Ishikawa (cell line): ENCODE data around the gene PLEKHA7.

ENCODE experiments used
- CEBPB ChIP-seq: IDR thresholded peaks from 2 replicates; pipeline ENCODE4 v1.6.1; 2012
- CREB1 ChIP-seq: IDR thresholded peaks from 2 replicates; pipeline ENCODE4 v1.6.1; 2012; ENCODE audit warnings: low read depth
- EGR1 ChIP-seq: IDR thresholded peaks from 2 replicates; pipeline ENCODE4 v1.6.1; 2012
- EP300 ChIP-seq: IDR thresholded peaks from 2 replicates; pipeline ENCODE4 v1.6.1; 2012; ENCODE audit warnings: borderline replicate concordance
- FOXM1 ChIP-seq: IDR thresholded peaks from 2 replicates; pipeline ENCODE4 v1.6.1; 2012; ENCODE audit warnings: low read depth, borderline replicate concordance
- MAX ChIP-seq: IDR thresholded peaks from 2 replicates; pipeline ENCODE4 v1.6.1; 2012
- NFIC ChIP-seq: IDR thresholded peaks from 2 replicates; pipeline ENCODE4 v1.6.1; 2012
- RAD21 ChIP-seq: IDR thresholded peaks from 2 replicates; pipeline ENCODE4 v1.6.1; 2012; ENCODE audit warnings: low read depth
- REST ChIP-seq: IDR thresholded peaks from 2 replicates; pipeline ENCODE4 v1.6.1; 2012; ENCODE audit warnings: low read depth, mild to moderate bottlenecking
- TAF1 ChIP-seq: IDR thresholded peaks from 2 replicates; pipeline ENCODE4 v1.6.1; 2012; ENCODE audit warnings: low read depth, mild to moderate bottlenecking
- TCF12 ChIP-seq: IDR thresholded peaks from 2 replicates; pipeline ENCODE4 v1.6.1; 2012; ENCODE audit warnings: low read depth
- TEAD4 ChIP-seq: IDR thresholded peaks from 2 replicates; pipeline ENCODE4 v1.6.1; 2012
- USF1 ChIP-seq: IDR thresholded peaks from 2 replicates; pipeline ENCODE4 v1.6.1; 2012
- YY1 ChIP-seq: IDR thresholded peaks from 2 replicates; pipeline ENCODE4 v1.6.1; 2012; ENCODE audit warnings: low read depth
- ZBTB7A ChIP-seq: IDR thresholded peaks from 2 replicates; pipeline ENCODE4 v1.6.1; 2012; ENCODE audit warnings: low read depth

Gene PLEKHA7

GRCh38 chr11:16811136-16812020 lies 202.8 kb downstream of the PLEKHA7 start:
- TF ChIP-seq YY1 (no peak), TAF1 (no peak), EP300 (no peak), CREB1 (no peak), TEAD4 (no peak), REST (no peak), FOXM1 (no peak), ZBTB7A (no peak), MAX (no peak), RAD21 (no peak), USF1 (no peak), CEBPB (no peak), TCF12 (no peak)

GRCh38 chr11:16809886-16810668 lies 204.1 kb downstream of the PLEKHA7 start:
- TF ChIP-seq FOXM1 = no peak
- peak; percentile 94 for TF ChIP-seq NFIC
- TF ChIP-seq MAX = peak; percentile 79; the same call in 1 of the 2 replicates
- TF ChIP-seq TAF1 = no peak
- TF ChIP-seq ZBTB7A = no peak
- peak; percentile 15; the same call in 1 of the 2 replicates for TF ChIP-seq CEBPB
- TF ChIP-seq YY1 = peak; percentile 77
- no peak for TF ChIP-seq CREB1
- TF ChIP-seq TEAD4 = peak; percentile 44; the same call in 1 of the 2 replicates
- peak; percentile 58 for TF ChIP-seq TCF12
- peak; percentile 40; the same call in 1 of the 2 replicates for TF ChIP-seq EP300
- no peak for TF ChIP-seq USF1
- TF ChIP-seq REST = no peak
- no peak for TF ChIP-seq RAD21
- TF ChIP-seq EGR1 = no peak

GRCh38 chr11:16807306-16807705 lies 206.9 kb downstream of the PLEKHA7 start:
- TF ChIP-seq TEAD4 = no peak
- no peak for TF ChIP-seq EGR1
- no peak for TF ChIP-seq CREB1
- no peak for TF ChIP-seq MAX
- no peak for TF ChIP-seq NFIC
- TF ChIP-seq TAF1 = no peak
- no peak for TF ChIP-seq YY1
- no peak for TF ChIP-seq USF1
- TF ChIP-seq CEBPB = no peak
- TF ChIP-seq RAD21 = no peak
- TF ChIP-seq ZBTB7A = no peak
- TF ChIP-seq REST = no peak
- TF ChIP-seq TCF12 = no peak
- no peak for TF ChIP-seq EP300
- TF ChIP-seq FOXM1 = no peak
